NCI-H526 treated with DMSO at 0.1 percent for 48 hours (cell line): ENCODE measurements around the gene PLAAT3.
"Not testable (repeated sequence)": the region's sequence is repeated elsewhere in the genome, so short reads cannot be mapped to it uniquely, and the experiment has no call there.

ENCODE experiments used
- DNase-seq: peaks from one replicate; lab custom pipeline; 2025; lab: John Stamatoyannopoulos, UW

PLAAT3 gene

DNA sequence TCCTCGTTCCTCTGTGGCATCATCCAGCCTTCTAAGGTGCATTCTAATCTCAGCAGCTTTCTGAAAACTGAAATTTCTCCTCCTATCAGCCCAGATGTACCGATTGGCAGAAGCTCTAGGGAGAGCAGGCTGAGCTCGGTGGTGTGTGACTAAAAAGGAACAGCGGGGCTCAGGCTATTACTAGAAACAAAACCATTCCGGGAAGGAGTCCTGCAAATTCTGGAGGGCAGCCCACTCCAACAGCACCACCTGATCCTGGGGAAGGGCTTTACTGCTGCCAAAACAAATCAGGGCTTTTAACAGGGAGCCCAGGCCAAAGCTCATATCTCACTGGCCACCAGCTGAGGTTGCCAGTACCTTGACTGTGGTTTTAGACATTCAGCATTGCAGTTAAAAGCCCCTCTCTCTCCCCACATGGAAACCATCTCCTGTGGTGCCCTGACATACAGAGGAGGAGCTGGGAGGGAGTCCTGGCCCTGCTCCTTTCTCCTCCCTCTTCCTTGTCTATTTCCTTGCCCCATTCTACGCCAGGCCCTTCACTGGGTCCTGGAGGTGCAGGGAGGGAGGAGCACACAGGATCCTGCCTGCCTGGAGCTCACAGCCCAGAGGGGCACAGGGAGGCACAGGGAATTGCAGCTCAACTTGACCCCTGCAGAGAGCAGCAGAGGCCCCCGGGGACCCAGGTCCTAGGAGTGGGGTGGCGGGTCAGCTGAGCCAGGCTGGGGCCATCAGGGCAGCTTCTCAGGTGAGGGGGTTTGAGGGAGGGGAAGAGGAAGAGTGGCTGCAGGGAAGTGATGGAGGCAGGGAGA is 76.7 kb downstream of the PLAAT3 start:
- DNase-seq = no peak

- no peak for DNase-seq
These were observed 77.5 kb downstream of the PLAAT3 start, which contains the start of gene PLAAT4 for GRCh38 chr11:63536669-63537292. Gene PLAAT4 (plus strand): TSS chr11:63536808. CDS start chr11:63536869, 61 bp downstream.

DNA sequence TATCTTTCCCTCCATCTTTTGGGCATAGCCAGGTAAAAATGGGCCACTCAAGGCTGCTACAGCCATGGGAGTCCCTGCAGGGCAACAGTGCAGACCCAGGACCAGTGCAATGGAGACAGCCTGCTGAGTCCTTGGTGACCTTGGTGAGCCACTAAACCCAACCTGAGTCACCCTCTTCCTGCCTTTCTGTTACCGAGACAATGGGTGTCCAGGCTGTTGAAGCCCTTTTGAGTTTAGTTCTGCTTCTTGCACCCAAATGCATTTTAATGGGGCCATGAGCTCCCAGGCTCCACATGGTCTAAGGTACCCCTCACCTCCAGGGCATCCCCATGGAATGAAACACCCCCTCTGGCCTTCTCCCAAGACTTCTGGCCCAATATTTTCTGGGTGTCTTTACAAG is 78.5 kb downstream of the PLAAT3 start:
- DNase-seq = no peak

- no peak for DNase-seq
These were observed 79.3 kb downstream of the PLAAT3 start for GRCh38 chr11:63534895-63535461.

GRCh38 chr11:63534076-63534475 is 80.2 kb downstream of the PLAAT3 start:
- DNase-seq = no peak

DNA sequence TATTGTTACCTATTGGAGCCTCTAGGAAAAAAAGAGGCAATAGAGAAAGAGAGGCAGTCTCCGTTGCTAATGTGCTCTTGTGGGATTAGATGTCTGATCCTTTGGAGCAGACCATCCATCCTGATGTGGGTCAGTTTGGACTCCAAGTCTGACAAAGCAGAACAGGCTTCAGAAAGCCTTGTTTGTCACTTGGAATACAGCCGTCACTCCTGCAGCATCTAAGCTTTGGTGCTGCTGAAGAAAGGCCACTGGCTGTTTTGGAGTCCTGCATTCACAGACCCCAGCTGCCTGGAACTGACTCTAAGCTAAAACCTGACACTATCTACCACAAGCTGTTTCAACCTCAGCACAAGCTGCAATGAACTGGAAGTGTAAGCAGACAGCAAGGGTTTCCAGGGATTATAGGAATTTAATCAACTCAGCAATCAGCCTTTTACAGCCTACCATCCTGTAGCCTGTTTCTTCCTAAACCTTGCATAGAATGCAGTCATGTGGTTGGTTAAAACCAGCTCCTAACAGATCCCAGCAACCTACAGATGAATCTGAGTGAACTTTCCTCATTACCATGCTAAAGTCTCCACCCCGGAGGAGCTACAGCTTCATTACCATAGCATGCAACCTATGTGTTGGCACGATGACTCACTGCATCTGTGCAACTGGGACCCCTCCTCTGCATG is 81.3 kb downstream of the PLAAT3 start:
- DNase-seq = no peak

GRCh38 chr11:63532117-63532516 is 82.1 kb downstream of the PLAAT3 start:
- no peak for DNase-seq

GRCh38 chr11:63531074-63531792 is 83.0 kb downstream of the PLAAT3 start:
- DNase-seq = not testable (repeated sequence)

DNA sequence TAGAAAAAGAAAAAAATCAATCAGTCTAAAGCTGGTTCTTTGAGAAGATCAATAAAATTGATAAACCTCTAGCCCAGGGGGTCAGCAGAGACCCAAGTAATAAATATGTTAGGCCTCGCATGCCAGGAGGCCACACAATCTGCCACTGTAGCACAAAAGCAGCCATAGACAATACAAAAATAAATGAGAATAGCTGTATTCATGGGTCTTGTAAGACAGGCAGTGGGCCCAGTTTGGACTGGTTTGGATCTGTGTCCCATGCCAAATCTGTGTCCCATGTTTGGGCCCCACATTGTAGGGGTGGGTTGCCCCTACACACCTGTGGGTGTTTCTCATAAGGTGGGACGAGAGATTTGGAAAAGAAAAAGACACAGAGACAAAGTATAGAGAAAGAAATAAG is 84.2 kb downstream of the PLAAT3 start:
- no peak for DNase-seq

GRCh38 chr11:63529373-63529772 is 84.9 kb downstream of the PLAAT3 start:
- not testable (repeated sequence) for DNase-seq

GRCh38 chr11:63528729-63529278 is 85.4 kb downstream of the PLAAT3 start:
- not testable (repeated sequence) for DNase-seq

DNA sequence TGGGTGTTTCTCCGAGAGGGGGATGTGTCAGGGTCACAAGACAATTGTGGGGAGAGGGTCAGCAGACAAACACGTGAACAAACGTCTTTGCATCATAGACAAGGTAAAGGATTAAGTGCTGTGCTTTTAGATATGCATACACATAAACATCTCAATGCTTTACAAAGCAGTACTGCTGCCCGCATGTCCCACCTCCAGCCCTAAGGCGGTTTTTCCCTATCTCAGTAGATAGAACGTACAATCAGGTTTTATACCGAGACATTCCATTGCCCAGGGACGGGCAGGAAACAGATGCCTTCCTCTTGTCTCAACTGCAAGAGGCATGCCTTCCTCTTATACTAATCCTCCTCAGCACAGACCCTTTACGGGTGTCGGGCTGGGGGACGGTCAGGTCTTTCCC is 86.1 kb downstream of the PLAAT3 start:
- DNase-seq = not testable (repeated sequence)

GRCh38 chr11:63527667-63528066 is 86.6 kb downstream of the PLAAT3 start:
- no peak for DNase-seq
